Left ventricle myocardium inferior (tissue), 1 donor: ENCODE data around the gene PROCA1. TPM values are rescaled to one million over a fixed set of nuclear protein-coding genes. Genes with fewer than 3 reads are reported as not detected.
"Not testable (repeated sequence)": the region's sequence is repeated elsewhere in the genome, so short reads cannot be mapped to it uniquely, and the experiment has no call there.

ENCODE experiments used
- DNase-seq: peaks from one replicate; pipeline ENCODE4 v3.0.0-alpha.2; 2020
- H3K27ac ChIP-seq: fragments of 200-600 bp; replicated peaks from 2 replicates; pipeline ENCODE4 v1.8.0; 2021
- H3K27me3 ChIP-seq: fragments of 200-600 bp; 2 replicates; pipeline ENCODE4 v1.8.0; 2021; ENCODE audit warnings: low read depth
- H3K36me3 ChIP-seq: fragments of 200-600 bp; 2 replicates; pipeline ENCODE4 v1.8.0; 2021
- H3K4me1 ChIP-seq: fragments of 200-600 bp; 2 replicates; pipeline ENCODE4 v1.8.0; 2021
- H3K4me3 ChIP-seq: fragments of 200-600 bp; 2 replicates; pipeline ENCODE4 v1.8.0; 2021; ENCODE audit warnings: mild to moderate bottlenecking, moderate library complexity
- H3K9me3 ChIP-seq: fragments of 200-600 bp; replicated peaks from 2 replicates; pipeline ENCODE4 v1.8.0; 2021
- intact Hi-C: fragments of 100-400 bp; cut with micrococcal nuclease; formaldehyde crosslinking; loops from one replicate; pipeline ENCODE4 v1.11.0; 2022
- total RNA-seq: library from RNA; stranded (reverse); fragmentation: NEBNext Ultra II Directional; extraction: Animal tissue kit (Norgen Biotek cat#: 25700); gene quantifications from one replicate; pipeline ENCODE4 v1.2.1, GENCODE V29; 2021
- TF ChIP-seq, protein P1 (sequence below): fragments of 200-600 bp; IDR thresholded peaks from 2 replicates; pipeline ENCODE4 v1.8.0; 2021; ENCODE audit warnings: antibody characterized with exemption, mild to moderate bottlenecking, borderline replicate concordance
- donor health status: DM: no; HTN: yes; CAD: no; lungs with severe emphysema.

The PROCA1 gene
- total RNA-seq, 1 donor from 2014 or later = 1.3 TPM

DNA sequence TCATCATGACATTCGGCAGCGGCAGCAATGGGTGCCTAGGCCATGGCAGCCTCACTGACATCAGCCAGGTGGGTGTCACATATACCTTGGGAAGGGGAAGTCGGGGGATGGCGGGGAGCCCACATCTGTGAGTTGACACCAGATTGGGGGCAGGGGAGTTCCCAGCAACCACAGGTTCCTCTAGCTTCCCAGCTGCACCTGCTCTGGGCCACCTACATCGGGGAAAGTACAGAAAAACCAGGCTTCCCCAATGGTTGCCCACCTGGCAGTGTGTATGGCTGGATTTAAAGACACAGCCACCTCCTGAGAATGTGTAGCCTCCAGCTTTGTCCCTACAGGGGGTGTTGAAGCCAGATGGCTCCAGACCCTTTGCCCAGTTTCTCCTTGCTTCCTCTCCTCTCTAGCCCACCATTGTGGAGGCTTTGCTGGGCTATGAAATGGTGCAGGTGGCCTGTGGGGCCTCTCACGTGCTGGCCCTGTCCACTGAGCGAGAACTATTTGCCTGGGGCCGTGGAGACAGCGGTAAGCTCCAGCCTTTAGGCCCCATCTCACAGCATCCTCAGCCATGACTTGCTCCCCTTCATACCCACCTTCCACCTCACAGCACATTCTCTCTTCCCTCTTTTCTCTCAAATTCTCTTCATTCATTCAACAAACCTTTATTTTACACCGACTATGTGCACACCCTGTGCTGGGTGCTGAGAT, 27.1 kb upstream of the PROCA1 start:
- DNase-seq = no peak
- H3K4me3 ChIP-seq = no peak overlapping the region
- H3K4me1 ChIP-seq = peaks cover 11% of the 10 kb centered on the region
- H3K9me3 ChIP-seq = no peaks in the 10 kb centered on the region
- TF ChIP-seq, protein P1, sequence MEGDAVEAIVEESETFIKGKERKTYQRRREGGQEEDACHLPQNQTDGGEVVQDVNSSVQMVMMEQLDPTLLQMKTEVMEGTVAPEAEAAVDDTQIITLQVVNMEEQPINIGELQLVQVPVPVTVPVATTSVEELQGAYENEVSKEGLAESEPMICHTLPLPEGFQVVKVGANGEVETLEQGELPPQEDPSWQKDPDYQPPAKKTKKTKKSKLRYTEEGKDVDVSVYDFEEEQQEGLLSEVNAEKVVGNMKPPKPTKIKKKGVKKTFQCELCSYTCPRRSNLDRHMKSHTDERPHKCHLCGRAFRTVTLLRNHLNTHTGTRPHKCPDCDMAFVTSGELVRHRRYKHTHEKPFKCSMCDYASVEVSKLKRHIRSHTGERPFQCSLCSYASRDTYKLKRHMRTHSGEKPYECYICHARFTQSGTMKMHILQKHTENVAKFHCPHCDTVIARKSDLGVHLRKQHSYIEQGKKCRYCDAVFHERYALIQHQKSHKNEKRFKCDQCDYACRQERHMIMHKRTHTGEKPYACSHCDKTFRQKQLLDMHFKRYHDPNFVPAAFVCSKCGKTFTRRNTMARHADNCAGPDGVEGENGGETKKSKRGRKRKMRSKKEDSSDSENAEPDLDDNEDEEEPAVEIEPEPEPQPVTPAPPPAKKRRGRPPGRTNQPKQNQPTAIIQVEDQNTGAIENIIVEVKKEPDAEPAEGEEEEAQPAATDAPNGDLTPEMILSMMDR = no peak
- no peak overlapping the region for H3K27ac ChIP-seq
- no peaks in the 10 kb centered on the region for H3K36me3 ChIP-seq
- no peaks in the 10 kb centered on the region for H3K27me3 ChIP-seq
- intact Hi-C loops = no loop called here

DNA sequence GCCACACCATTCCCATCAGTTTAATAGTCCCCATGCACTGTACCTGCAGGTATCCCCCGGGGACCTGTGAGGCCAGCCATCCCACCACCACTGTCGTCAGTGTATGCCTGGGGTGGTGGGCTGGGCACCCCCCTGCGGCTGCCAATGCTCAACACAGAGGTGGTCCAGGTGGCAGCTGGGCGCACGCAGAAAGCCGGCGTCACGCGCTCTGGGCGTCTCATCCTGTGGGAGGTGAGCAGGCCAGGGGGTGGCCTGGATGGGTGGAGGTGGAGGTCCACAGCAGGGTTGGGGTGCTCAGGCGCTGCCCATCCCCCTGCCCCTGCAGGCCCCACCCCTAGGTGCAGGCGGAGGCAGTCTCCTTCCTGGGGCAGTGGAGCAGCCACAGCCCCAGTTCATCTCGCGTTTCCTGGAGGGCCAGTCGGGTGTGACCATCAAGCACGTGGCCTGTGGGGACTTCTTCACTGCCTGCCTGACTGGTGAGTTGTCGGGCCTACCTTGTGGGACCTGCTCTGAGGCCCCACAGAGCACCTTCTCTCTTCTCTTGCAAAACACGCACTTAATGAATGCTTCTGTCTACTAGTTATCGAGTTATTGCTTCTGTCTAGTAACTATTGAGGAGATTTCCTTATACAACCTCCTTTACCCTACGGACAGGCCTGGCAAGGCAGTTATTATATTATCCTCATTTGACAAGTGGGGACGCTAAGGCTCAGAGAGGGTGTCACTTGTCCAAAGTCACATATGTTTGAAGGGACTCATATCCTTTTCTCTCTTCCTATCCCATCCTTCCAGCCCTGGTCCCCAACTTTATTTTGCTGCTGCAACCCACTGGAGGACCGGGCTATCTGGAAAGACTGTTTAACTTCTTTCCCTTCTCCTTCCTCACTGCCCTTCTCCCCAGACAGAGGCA, 26.3 kb upstream of the PROCA1 start:
- Histone ChIP-seq H3K9me3 (no peaks in the 10 kb centered on the region), H3K27me3 (no peaks in the 10 kb centered on the region), H3K4me1 (peaks cover 4% of the 10 kb centered on the region), H3K4me3 (no peak overlapping the region), H3K36me3 (no peaks in the 10 kb centered on the region), H3K27ac (no peak overlapping the region)
- TF ChIP-seq, protein P1 = no peak
- intact Hi-C loops = no loop called here
- DNase-seq = no peak

GRCh38 chr17:28737316-28737715, 25.6 kb upstream of the PROCA1 start:
- no peak overlapping the region for H3K4me3 ChIP-seq
- no peaks in the 10 kb centered on the region for H3K27me3 ChIP-seq
- no peaks in the 10 kb centered on the region for H3K9me3 ChIP-seq
- H3K36me3 ChIP-seq = no peaks in the 10 kb centered on the region
- no peaks in the 10 kb centered on the region for H3K4me1 ChIP-seq
- TF ChIP-seq, protein P1 = no peak
- DNase-seq = no peak
- intact Hi-C loops = no loop called here
- no peak overlapping the region for H3K27ac ChIP-seq

DNA sequence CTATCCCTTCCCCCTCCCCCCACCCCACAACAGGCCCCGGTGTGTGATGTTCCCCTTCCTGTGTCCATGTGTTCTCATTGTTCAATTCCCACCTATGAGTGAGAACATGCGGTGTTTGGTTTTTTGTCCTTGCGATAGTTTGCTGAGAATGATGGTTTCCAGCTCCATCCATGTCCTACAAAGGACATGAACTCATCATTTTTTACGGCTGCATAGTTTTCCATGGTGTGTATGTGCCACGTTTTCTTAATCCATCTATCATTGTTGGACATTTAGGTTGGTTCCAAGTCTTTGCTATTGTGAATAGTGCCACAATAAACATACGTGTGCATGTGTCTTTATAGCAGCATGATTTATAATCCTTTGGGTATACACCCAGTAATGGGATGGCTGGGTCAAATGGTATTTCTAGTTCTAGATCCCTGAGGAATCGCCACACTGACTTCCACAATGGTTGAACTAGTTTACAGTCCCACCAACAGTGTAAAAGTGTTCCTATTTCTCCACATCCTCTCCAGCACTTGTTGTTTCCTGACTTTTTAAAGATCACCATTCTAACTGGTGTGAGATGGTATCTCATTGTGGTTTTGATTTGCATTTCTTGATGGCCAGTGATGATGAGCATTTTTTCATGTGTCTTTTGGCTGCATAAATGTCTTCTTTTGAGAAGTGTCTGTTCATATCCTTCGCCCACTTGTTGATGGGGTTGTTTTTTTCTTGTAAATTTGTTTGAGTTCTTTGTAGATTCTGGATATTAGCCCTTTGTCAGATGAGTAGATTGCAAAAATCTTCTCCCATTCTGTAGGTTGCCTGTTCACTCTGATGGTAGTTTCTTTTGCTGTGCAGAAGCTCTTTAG, 24.5 kb upstream of the PROCA1 start:
- H3K9me3 ChIP-seq, H3K4me3 ChIP-seq, H3K4me1 ChIP-seq, H3K27me3 ChIP-seq, H3K36me3 ChIP-seq, H3K27ac ChIP-seq, DNase-seq, intact Hi-C loops: not testable (repeated sequence)

DNA sequence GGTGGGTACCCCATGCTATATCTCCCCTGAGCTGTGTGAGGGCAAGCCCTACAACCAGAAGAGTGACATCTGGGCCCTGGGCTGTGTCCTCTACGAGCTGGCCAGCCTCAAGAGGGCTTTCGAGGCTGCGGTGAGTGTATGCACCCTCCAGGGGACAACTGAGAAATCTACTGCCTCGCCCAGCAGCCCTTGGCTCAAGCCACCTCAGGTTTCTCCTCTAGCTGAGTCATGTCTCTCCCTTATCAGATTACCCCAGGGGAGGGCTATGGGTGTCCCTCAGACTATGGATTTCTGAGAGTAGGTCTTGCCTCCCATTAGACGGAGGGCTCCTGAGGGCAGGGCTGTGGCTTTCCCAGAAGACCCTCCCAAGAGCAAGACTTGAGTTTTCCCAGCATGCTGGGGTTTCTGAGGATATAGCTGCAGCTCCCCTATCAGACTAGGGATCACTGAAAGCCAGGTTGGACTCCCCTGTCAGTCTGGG, 23.6 kb upstream of the PROCA1 start:
- TF ChIP-seq, protein P1 = no peak
- Histone ChIP-seq H3K27ac (no peak overlapping the region), H3K9me3 (no peaks in the 10 kb centered on the region), H3K4me3 (no peak overlapping the region), H3K36me3 (no peaks in the 10 kb centered on the region), H3K27me3 (no peaks in the 10 kb centered on the region), H3K4me1 (no peaks in the 10 kb centered on the region)
- DNase-seq = no peak
- intact Hi-C loops = no loop called here
